Calu3 (cell line): Measurements from ENCODE around the gene FAS. TPM values are rescaled to one million over a fixed set of nuclear protein-coding genes. Genes with fewer than 3 reads are reported as not detected.
"Not testable (repeated sequence)": the region's sequence is repeated elsewhere in the genome, so short reads cannot be mapped to it uniquely, and the experiment has no call there.

Experiments
- BruUV-seq: library from RNA; stranded (reverse); fragments of 400-500 nt; replicated peaks from 2 replicates; lab custom pipeline; 2021; lab: Mats Ljungman, UMichigan
- CTCF ChIA-PET: fragments of 300-600 bp; sonication (Branson Sonifier 250); formaldehyde crosslinking; loops from one replicate; lab custom pipeline; 2022; ENCODE audit warnings: antibody characterized with exemption; lab: Charles Lee
- DNase-seq: peaks from one replicate; pipeline ENCODE4 v3.0.0; 2022
- H3K27ac Mint-ChIP-seq: one replicate; pipeline ENCODE4 v1.8.0; 2022; ENCODE audit warnings: mixed read lengths; ENCODE audit not compliant: unreplicated experiment
- H3K27me3 Mint-ChIP-seq: one replicate; pipeline ENCODE4 v1.8.0; 2022; ENCODE audit warnings: mixed read lengths; ENCODE audit not compliant: unreplicated experiment
- H3K36me3 Mint-ChIP-seq: one replicate; pipeline ENCODE4 v1.8.0; 2022; ENCODE audit warnings: mild to moderate bottlenecking, moderate library complexity, mixed read lengths; ENCODE audit not compliant: insufficient read depth, unreplicated experiment
- H3K4me1 Mint-ChIP-seq: one replicate; pipeline ENCODE4 v1.8.0; 2022; ENCODE audit warnings: mild to moderate bottlenecking, low read depth, mixed read lengths; ENCODE audit not compliant: unreplicated experiment
- H3K4me3 Mint-ChIP-seq: one replicate; pipeline ENCODE4 v1.8.0; 2022; ENCODE audit warnings: mild to moderate bottlenecking, low read depth, moderate library complexity, mixed read lengths; ENCODE audit not compliant: unreplicated experiment
- H3K9me3 Mint-ChIP-seq: one replicate; pipeline ENCODE4 v1.8.0; 2022; ENCODE audit warnings: low read depth, mixed read lengths; ENCODE audit not compliant: unreplicated experiment
- intact Hi-C: fragments of 100-400 bp; cut with micrococcal nuclease; formaldehyde crosslinking; loops from one replicate; pipeline ENCODE4 v1.10.0; 2022; ENCODE audit not compliant: unreplicated experiment
- total RNA-seq: library from RNA; stranded (reverse); gene quantifications from 2 replicates; pipeline ENCODE4 v1.2.3, GENCODE V29; 2022
- TF ChIP-seq, protein P1 (sequence below): fragments of 200-600 bp; IDR thresholded peaks from one replicate; pipeline ENCODE4 v1.8.0; 2022; ENCODE audit warnings: antibody characterized with exemption; ENCODE audit not compliant: unreplicated experiment

The FAS gene
- total RNA-seq, 1 experiment from 2014 or later, result 3.1 TPM

GRCh38 chr10:89019569-89020327 is 29.1 kb downstream of the FAS start:
- H3K27ac Mint-ChIP-seq, result no peak overlapping the region
- intact Hi-C loops, result no loop called here
- H3K9me3 Mint-ChIP-seq, result no peaks in the 10 kb centered on the region
- no peak for DNase-seq
- H3K36me3 Mint-ChIP-seq, result no peaks in the 10 kb centered on the region
- no TSS peak for BruUV-seq
- TF ChIP-seq, protein P1, sequence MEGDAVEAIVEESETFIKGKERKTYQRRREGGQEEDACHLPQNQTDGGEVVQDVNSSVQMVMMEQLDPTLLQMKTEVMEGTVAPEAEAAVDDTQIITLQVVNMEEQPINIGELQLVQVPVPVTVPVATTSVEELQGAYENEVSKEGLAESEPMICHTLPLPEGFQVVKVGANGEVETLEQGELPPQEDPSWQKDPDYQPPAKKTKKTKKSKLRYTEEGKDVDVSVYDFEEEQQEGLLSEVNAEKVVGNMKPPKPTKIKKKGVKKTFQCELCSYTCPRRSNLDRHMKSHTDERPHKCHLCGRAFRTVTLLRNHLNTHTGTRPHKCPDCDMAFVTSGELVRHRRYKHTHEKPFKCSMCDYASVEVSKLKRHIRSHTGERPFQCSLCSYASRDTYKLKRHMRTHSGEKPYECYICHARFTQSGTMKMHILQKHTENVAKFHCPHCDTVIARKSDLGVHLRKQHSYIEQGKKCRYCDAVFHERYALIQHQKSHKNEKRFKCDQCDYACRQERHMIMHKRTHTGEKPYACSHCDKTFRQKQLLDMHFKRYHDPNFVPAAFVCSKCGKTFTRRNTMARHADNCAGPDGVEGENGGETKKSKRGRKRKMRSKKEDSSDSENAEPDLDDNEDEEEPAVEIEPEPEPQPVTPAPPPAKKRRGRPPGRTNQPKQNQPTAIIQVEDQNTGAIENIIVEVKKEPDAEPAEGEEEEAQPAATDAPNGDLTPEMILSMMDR, result no peak
- CTCF ChIA-PET, result no interaction called here
- no peaks in the 10 kb centered on the region for H3K4me1 Mint-ChIP-seq
- H3K27me3 Mint-ChIP-seq, result no peaks in the 10 kb centered on the region
- no peak overlapping the region for H3K4me3 Mint-ChIP-seq

GRCh38 chr10:89021526-89021925 is 30.9 kb downstream of the FAS start:
- H3K36me3 Mint-ChIP-seq, H3K4me1 Mint-ChIP-seq, intact Hi-C loops, H3K9me3 Mint-ChIP-seq, H3K27ac Mint-ChIP-seq, BruUV-seq, H3K27me3 Mint-ChIP-seq, H3K4me3 Mint-ChIP-seq, DNase-seq: not testable (repeated sequence)
- CTCF ChIA-PET, result interaction anchor here (0.7 kb wide), 1 partner anchor 251 kb away, joined by 3 read pairs; no protein-coding TSS in a partner anchor

DNA sequence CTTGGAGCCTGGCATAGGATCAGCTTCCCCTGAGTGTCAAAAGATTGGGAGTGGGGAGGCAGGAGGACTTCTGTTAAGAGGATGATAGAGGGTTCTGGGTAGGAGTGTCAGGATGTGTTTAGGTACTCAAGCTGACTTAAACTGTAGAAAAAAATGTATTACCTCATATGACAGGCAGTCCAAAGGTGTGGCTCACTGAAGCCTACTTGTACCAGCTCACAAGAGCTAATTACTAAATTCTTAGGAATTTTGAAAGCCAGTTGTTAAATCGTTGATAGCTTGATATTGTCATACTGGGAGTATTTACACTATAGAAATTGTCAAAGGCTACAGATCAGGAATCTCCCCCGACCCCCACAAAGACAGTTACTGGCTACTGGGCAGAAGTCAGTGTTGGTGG is 32.1 kb downstream of the FAS start:
- no peaks in the 10 kb centered on the region for H3K9me3 Mint-ChIP-seq
- no peak overlapping the region for H3K27ac Mint-ChIP-seq
- intact Hi-C loops, result no loop called here
- TF ChIP-seq, protein P1, result no peak
- no peak for DNase-seq
- BruUV-seq, result no TSS peak
- H3K27me3 Mint-ChIP-seq, result no peaks in the 10 kb centered on the region
- no peaks in the 10 kb centered on the region for H3K4me1 Mint-ChIP-seq
- no peak overlapping the region for H3K4me3 Mint-ChIP-seq
- CTCF ChIA-PET, result no interaction called here
- no peaks in the 10 kb centered on the region for H3K36me3 Mint-ChIP-seq

DNA sequence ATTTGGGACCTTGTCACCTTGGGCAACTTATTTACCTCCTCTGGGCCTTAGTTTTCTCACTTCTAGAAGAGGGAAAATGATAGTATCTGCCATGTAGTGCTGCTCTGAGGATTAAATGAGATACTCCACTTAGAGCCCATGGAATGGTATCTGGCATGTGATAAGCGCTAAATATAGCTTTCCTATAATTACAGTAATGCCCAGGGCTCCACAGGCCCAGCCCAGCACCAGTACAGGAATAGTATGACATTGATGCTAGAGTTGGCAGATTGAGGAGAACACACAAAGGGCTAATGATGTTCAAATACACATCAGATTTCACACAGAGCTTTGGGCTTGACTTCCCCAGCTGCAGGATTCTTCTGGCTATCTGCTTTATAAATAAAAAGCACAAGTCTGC is 34.9 kb downstream of the FAS start:
- no peaks in the 10 kb centered on the region for H3K4me1 Mint-ChIP-seq

More for the DNA sequence above, 34.9 kb downstream of the FAS start:
- no peak for DNase-seq
- Mint-ChIP-seq H3K9me3 (no peaks in the 10 kb centered on the region), H3K4me3 (no peak overlapping the region), H3K27me3 (no peaks in the 10 kb centered on the region), H3K27ac (no peak overlapping the region), H3K36me3 (no peaks in the 10 kb centered on the region)
- BruUV-seq, result no TSS peak
- CTCF ChIA-PET, result no interaction called here
- intact Hi-C loops, result no loop called here
- TF ChIP-seq, protein P1, result no peak
